Endothelial cell of umbilical vein (primary cell): ENCODE results near the gene RNH1. TPM values are rescaled to one million over a fixed set of nuclear protein-coding genes. Genes with fewer than 3 reads are reported as not detected.

ENCODE experiments used
- BruUV-seq: library from RNA; stranded (reverse); fragments of 400-500 nt; replicated peaks from 2 replicates; lab custom pipeline; 2021; lab: Mats Ljungman, UMichigan
- CTCF ChIA-PET: fragments of 300-600, 350-600 bp; sonication (Branson Sonifier 250); formaldehyde crosslinking; loops from one replicate; lab custom pipeline; 2021; ENCODE audit warnings: antibody characterized with exemption, inconsistent platforms; lab: Charles Lee
- POLR2A ChIA-PET: fragments of 300-600, 350-600 bp; sonication (Branson Sonifier 250); formaldehyde crosslinking; loops from one replicate; lab custom pipeline; 2021; ENCODE audit warnings: antibody characterized with exemption, inconsistent platforms; lab: Charles Lee
- DNase-seq: peaks from one replicate; pipeline ENCODE4 v3.0.0-alpha.2; 2011; ENCODE audit warnings: low read depth, low spot score
- FAIRE-seq: peaks from 2 replicates; lab custom pipeline; 2011; peaks lifted over from hg19 to GRCh38; lab: Jason Lieb, UNC
- H2AFZ ChIP-seq: 2 replicates; pipeline ENCODE4 v1.6.0; 2012; ENCODE audit warnings: low read depth, low read length, control low read depth, inconsistent platforms
- H3K27ac ChIP-seq: 2 replicates; pipeline ENCODE4 v1.5.1; 2011; ENCODE audit warnings: low read depth, mild to moderate bottlenecking, control low read depth, low read length, moderate library complexity; ENCODE audit not compliant: insufficient read depth
- H3K27me3 ChIP-seq, 2 experiments: 2 replicates each; pipeline versions ENCODE4 v1.6.0 to v1.6.1; 2011; ENCODE audit warnings: low read length in 2 of 2, mixed read lengths in 1 of 2; ENCODE audit not compliant: control insufficient read depth in 2 of 2, insufficient read depth in 2 of 2
- H3K36me3 ChIP-seq, 2 experiments: 2 replicates in 1 of 2; 3 replicates in 1 of 2; pipeline ENCODE4 v1.5.1; 2011; ENCODE audit warnings: low read length in 2 of 2, mild to moderate bottlenecking in 1 of 2, moderate library complexity in 1 of 2; ENCODE audit not compliant: control insufficient read depth in 2 of 2, insufficient read depth in 2 of 2; ENCODE audit errors: extremely low read depth in 1 of 2
- H3K4me1 ChIP-seq: 3 replicates; pipeline ENCODE4 v1.5.1; 2011; ENCODE audit warnings: mild to moderate bottlenecking, low read length; ENCODE audit not compliant: control insufficient read depth, insufficient read depth; ENCODE audit errors: extremely low read depth
- H3K4me2 ChIP-seq: 2 replicates; pipeline ENCODE4 v1.6.1; 2011; ENCODE audit warnings: low read length, control low read depth, mixed read lengths; ENCODE audit not compliant: insufficient read depth
- H3K4me3 ChIP-seq, 3 experiments: fragments of 200-600 bp in 1 of 3; sonication (generic), shearing (Covaris generic) in 1 of 3; replicated peaks in 1 of 3; 2 replicates each; pipeline ENCODE4 v1.5.1; 2011 to 2016; ENCODE audit warnings: control low read depth in 3 of 3, low read length in 3 of 3, mild to moderate bottlenecking in 2 of 3, inconsistent platforms in 1 of 3, low read depth in 1 of 3, moderate library complexity in 1 of 3; ENCODE audit not compliant: insufficient read depth in 1 of 3
- H3K79me2 ChIP-seq: 2 replicates; pipeline ENCODE4 v1.6.0; 2012; ENCODE audit warnings: low read length, inconsistent platforms; ENCODE audit not compliant: control insufficient read depth, insufficient read depth
- H3K9ac ChIP-seq: replicated peaks from 2 replicates; pipeline ENCODE3; 2011; ENCODE audit warnings: low read length, control low read depth; ENCODE audit not compliant: insufficient read depth; ENCODE audit errors: extremely low read depth
- H3K9me1 ChIP-seq: replicated peaks from 3 replicates; pipeline ENCODE4 v1.6.0; 2011; ENCODE audit warnings: mild to moderate bottlenecking, low read length; ENCODE audit not compliant: control insufficient read depth, insufficient read depth; ENCODE audit errors: extremely low read depth
- H3K9me3 ChIP-seq: replicated peaks from 2 replicates; pipeline ENCODE4 v1.5.1; 2012; ENCODE audit warnings: low read length, inconsistent platforms; ENCODE audit not compliant: control insufficient read depth, insufficient read depth
- H4K20me1 ChIP-seq: replicated peaks from 2 replicates; pipeline ENCODE3; 2011; ENCODE audit warnings: mild to moderate bottlenecking, low read length; ENCODE audit not compliant: control insufficient read depth, insufficient read depth; ENCODE audit errors: extremely low read depth
- CTCF ChIP-seq, 2 donors: IDR thresholded peaks; 1 replicate in 1 of 2; 2 replicates in 1 of 2; pipeline ENCODE4 v1.5.1; 2011; ENCODE audit warnings: low read length in 2 of 2, mild to moderate bottlenecking in 2 of 2, moderate library complexity in 2 of 2, control low read depth in 1 of 2, inconsistent platforms in 1 of 2, low read depth in 1 of 2; ENCODE audit not compliant: insufficient read depth in 1 of 2; ENCODE audit errors: extremely low read depth in 1 of 2
- FOS ChIP-seq: IDR thresholded peaks from 2 replicates; pipeline ENCODE4 v1.6.1; 2011; ENCODE audit warnings: mild to moderate bottlenecking, low read length, moderate library complexity, borderline replicate concordance; ENCODE audit not compliant: insufficient read depth
- GATA2 ChIP-seq: IDR thresholded peaks from 2 replicates; pipeline ENCODE4 v1.7.0; 2011; ENCODE audit warnings: low read depth, mild to moderate bottlenecking, moderate library complexity, mixed read lengths, low read length; ENCODE audit not compliant: insufficient read length, insufficient read depth
- JUN ChIP-seq: IDR thresholded peaks from 2 replicates; pipeline ENCODE4 v1.6.1; 2011; ENCODE audit warnings: borderline replicate concordance, low read depth; ENCODE audit not compliant: insufficient read length, insufficient read depth
- POLR2A ChIP-seq: IDR thresholded peaks from 2 replicates; pipeline ENCODE4 v1.6.1; 2012; ENCODE audit warnings: low read depth, mild to moderate bottlenecking, control low read depth, low read length
- POLR2AphosphoS5 ChIP-seq: IDR thresholded peaks from 2 replicates; pipeline ENCODE4 v1.6.1; 2012; ENCODE audit warnings: low read depth, mild to moderate bottlenecking, control low read depth, low read length, moderate library complexity; ENCODE audit not compliant: insufficient read depth
- dilution Hi-C: fragments of 300-500 bp; cut with MboI; formaldehyde crosslinking; loops from one replicate; pipeline ENCODE4 v1.15.0; 2019; ENCODE audit warnings: low sequenced_read_pairs; ENCODE audit not compliant: extremely low pct_ligation_motif_present
- intact Hi-C: fragments of 100-400 bp; cut with micrococcal nuclease; formaldehyde crosslinking; loops from one replicate; pipeline ENCODE4 v1.10.0; 2022
- polyA plus RNA-seq, 4 experiments: library from polyadenylated mRNA; depleted of rRNA in 3 of 4; stranded (reverse) in 3 of 4; unstranded in 1 of 4; fragments of >200 nt; gene quantifications; 2 replicates each; pipeline versions ENCODE4 v1.2.1 to v1.2.3, GENCODE V29; 2011 to 2012; ENCODE audit warnings: missing spikeins in 1 of 4
- total RNA-seq: library from RNA; stranded (reverse); gene quantifications from 2 replicates; pipeline ENCODE4 v1.2.3, GENCODE V29; 2021

Gene RNH1
- total and polyA plus RNA-seq, 2 donors (not counting 3 experiments of a cell fraction or from before 2014, with no cell fraction given) = 144 to 198 TPM

GRCh38 chr11:504053-504993 is 2.7 kb downstream of the RNH1 start:
- CTCF ChIA-PET = interaction anchor here (0.8 to 1.3 kb wide), 3 partner anchors 54 to 64 kb away, joined by 3 read pairs; partner anchors contain the start of gene PTDSS2
- FAIRE-seq = peak; percentile 83
- intact Hi-C loops (no loop called here), dilution Hi-C loops (no loop called here)
- Histone ChIP-seq H3K9me3 (no peaks in the 10 kb centered on the region), H3K4me2 (peak overlapping the region; percentile 89), H3K79me2 (peaks cover 20% of the 10 kb centered on the region), H3K9ac (peak overlapping the region; percentile 70), H3K4me1 (peaks cover 24% of the 10 kb centered on the region), H3K27ac (peak overlapping the region; percentile 48), H3K27me3 (no peaks in the 10 kb centered on the region), H3K9me1 (no peaks in the 10 kb centered on the region), H4K20me1 (no peaks in the 10 kb centered on the region), H3K4me3 (peak overlapping the region; percentile 50 to 64 (median 64)), H2AFZ (peak overlapping the region; percentile 81), H3K36me3 (peaks cover 3 to 20% of the 10 kb centered on the region in 2 experiments)
- peak; percentile 65 for DNase-seq
- POLR2A ChIA-PET = interaction anchor here (0.7 kb wide), 1 partner anchor 170 kb away, joined by 3 read pairs; no protein-coding TSS in a partner anchor
- no TSS peak for BruUV-seq
- TF ChIP-seq POLR2A = peak; percentile 74
- TF ChIP-seq JUN = no peak
- peak; percentile 37 for TF ChIP-seq POLR2AphosphoS5
- no peak for TF ChIP-seq CTCF (IDR thresholded peaks at IDR 0.05; ENCODE audit: extremely low read depth in 1 of 2, insufficient read depth in 1 of 2, low read depth in 1 of 2, low read length in 2 of 2)
- no peak for TF ChIP-seq GATA2
- no peak for TF ChIP-seq FOS
